Spinal cord (tissue), 10 donors: ENCODE results near the gene DLK2. TPM values are rescaled to one million over a fixed set of nuclear protein-coding genes. Genes with fewer than 3 reads are reported as not detected.
A peak's percentile ranks its signal among the peaks of the same experiment; 100 is the strongest.

Experiments
- DNase-seq, 6 donors: peaks; one replicate each; pipeline versions ENCODE4 v3.0.0 to v3.0.0-alpha.2; 2013 to 2015; ENCODE audit warnings: low spot score in 6 of 6, low read depth in 4 of 6
- H3K27ac ChIP-seq: one replicate; pipeline ENCODE4 v1.5.1; 2013; ENCODE audit warnings: low read depth, low read length, control low read depth
- H3K27me3 ChIP-seq: one replicate; pipeline ENCODE4 v1.6.1; 2013; ENCODE audit warnings: low read length; ENCODE audit not compliant: control insufficient read depth, insufficient read depth
- H3K36me3 ChIP-seq: one replicate; pipeline ENCODE4 v1.6.1; 2013; ENCODE audit warnings: low read length; ENCODE audit not compliant: control insufficient read depth, insufficient read depth
- H3K4me1 ChIP-seq: one replicate; pipeline ENCODE4 v1.6.1; 2013; ENCODE audit warnings: low read length; ENCODE audit not compliant: control insufficient read depth, insufficient read depth
- H3K4me3 ChIP-seq: one replicate; pipeline ENCODE4 v1.5.1; 2013; ENCODE audit warnings: low read depth, low read length, control low read depth
- H3K9me3 ChIP-seq: one replicate; pipeline ENCODE4 v1.6.1; 2013; ENCODE audit warnings: low read length; ENCODE audit not compliant: control insufficient read depth, insufficient read depth
- WGBS: methylation state at CpG from one replicate; pipeline ENCODE4 v1.1.5; 2013; ENCODE audit warnings: missing lambda C conversion rate; ENCODE audit not compliant: insufficient coverage; 5-methylcytosine and 5-hydroxymethylcytosine counted together
- polyA plus RNA-seq, 2 donors: library from polyadenylated mRNA; unstranded; fragments of 120-200 nt; gene quantifications; one replicate each; pipeline ENCODE4 v1.2.1, GENCODE V29; 2013; ENCODE audit not compliant: insufficient read length in 2 of 2
- total RNA-seq, 2 donors: library from RNA; depleted of rRNA in 1 of 2; stranded (reverse); fragments of 120-200 nt in 1 of 2; fragments of >200 nt in 1 of 2; gene quantifications; one replicate each; pipeline versions ENCODE4 v1.2.3 to v1.2.4, GENCODE V29; 2013 to 2014
- donor health status: healthy.

The DLK2 gene
- total and polyA plus RNA-seq, 4 donors: 3.5 to 14.5 (median 8.8) TPM

DNA sequence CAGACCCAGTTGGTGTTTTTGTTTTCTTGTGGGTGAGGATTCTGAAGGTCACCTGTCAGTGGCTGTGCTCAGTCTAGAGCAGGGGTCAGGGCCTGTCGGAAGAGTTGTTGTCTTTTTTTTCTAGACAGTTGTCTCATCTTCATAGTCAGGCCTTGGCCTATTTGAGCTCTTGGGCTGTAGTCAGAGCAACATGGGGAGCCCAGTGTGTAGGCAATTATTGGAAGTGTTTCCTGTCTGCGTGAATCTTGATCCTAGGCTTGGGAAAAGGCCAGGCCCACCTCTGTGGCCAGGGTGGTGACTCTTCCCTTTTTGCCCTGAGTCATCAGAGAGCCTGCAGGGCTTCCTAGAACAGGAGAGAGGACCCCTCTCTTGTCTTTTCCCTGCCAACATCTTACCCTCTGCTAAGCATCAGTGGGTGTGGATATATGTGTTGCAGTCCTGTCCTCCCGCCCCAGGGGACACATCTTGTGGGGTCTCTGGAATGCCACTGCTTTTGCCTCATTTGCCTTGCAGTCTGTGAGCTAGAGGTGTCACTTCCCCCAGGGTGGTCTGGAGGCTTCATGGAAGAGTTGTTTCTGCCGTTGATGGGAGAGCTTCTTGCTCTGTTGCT lies 33.4 kb upstream of the DLK2 start:
- Histone ChIP-seq H3K4me1 (peaks cover 18% of the 10 kb centered on the region), H3K4me3 (no peak overlapping the region), H3K9me3 (no peaks in the 10 kb centered on the region), H3K36me3 (peaks cover 9% of the 10 kb centered on the region), H3K27ac (no peak overlapping the region), H3K27me3 (no peaks in the 10 kb centered on the region)
- 59% methylated on average over 4 of the region's 4 CpGs for WGBS
- no peak for DNase-seq

DNA sequence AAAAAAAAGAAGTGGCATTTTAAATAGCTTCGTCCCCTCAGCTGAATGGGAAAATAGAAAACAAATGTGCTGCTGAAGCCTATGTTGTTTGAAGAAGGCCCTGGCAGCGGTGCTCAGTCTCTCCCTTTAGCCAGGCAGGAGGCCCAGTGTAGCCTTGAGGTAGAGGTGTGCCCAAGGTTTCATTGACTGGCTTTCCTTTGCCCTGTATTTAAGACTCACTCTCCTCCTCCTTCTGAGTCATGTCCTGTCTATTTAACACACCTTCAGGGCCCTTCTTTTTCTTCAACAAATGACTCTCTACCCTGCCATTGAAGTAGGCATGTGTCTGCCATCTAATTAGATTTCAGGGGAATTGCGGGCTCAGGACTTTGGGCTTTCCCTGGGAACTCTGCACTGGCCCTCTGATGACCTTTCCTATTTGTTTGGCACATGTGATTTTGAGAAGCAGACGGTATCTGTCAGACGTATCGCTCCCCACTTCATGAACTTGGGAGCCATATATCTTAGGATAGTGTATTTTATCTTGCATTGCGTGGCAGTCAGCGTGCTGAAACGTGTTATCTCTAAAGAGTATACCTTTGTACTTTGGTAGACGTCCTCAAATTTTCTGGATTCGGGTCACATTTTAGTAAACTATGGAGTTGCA lies 26.4 kb upstream of the DLK2 start:
- Histone ChIP-seq H3K4me1 (peaks cover 8% of the 10 kb centered on the region), H3K4me3 (no peak overlapping the region), H3K36me3 (no peaks in the 10 kb centered on the region), H3K27me3 (no peaks in the 10 kb centered on the region), H3K27ac (no peak overlapping the region), H3K9me3 (no peaks in the 10 kb centered on the region)
- WGBS: 96% methylated on average over 9 of the region's 11 CpGs
- DNase-seq: no peak

DNA sequence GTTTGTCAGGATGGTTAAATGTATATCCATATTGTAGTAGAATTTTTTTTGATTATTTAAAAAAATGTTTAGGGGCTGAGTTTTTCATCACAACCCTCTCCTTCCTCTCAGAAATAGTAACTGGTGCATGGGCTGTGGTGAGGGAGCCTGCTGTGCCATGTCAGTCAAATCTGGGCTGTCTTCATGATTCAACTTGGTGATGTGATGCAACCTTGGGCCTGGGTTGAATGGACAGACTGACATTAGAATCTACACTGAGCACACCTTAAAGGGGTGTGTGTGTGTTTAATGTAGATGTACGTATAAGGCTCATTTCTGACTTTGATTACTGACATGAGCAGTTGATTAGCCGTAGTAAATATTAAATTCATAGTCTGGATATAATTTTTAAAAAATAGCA lies 25.7 kb upstream of the DLK2 start:
- no peak overlapping the region for H3K27ac ChIP-seq
- no CpG with 5 or more reads among the region's 2 CpGs for WGBS
- no peak overlapping the region for H3K4me3 ChIP-seq

DNA sequence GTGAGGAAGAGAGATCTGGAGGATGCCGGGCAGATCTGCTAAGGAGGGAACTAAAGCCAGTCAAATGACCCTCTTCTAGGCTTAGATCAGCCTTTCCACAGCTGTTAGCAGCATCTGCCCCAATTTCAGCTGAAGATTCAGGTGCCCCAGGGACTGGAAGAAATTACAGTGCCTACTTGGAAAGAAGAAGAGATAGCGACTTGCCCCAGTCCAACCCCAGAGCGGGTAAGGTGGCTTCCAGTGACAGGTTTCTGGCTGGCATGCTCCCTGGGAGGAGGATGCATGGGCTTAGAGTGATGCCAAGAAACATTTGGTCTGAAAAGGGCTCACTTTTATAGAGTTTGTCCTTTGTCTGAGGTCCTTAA lies 22.6 kb upstream of the DLK2 start:
- H3K27ac ChIP-seq: peak overlapping the region; percentile 76
- H3K27me3 ChIP-seq: no peaks in the 10 kb centered on the region
- WGBS: 32% methylated on average over 2 of the region's 3 CpGs
- H3K9me3 ChIP-seq: no peaks in the 10 kb centered on the region
- peaks cover 8% of the 10 kb centered on the region for H3K4me1 ChIP-seq
- peak overlapping the region; percentile 71 for H3K4me3 ChIP-seq
- H3K36me3 ChIP-seq: no peaks in the 10 kb centered on the region
- no peak for DNase-seq

More for the DNA sequence above, 25.7 kb upstream of the DLK2 start:
- no peaks in the 10 kb centered on the region for H3K27me3 ChIP-seq
- no peaks in the 10 kb centered on the region for H3K9me3 ChIP-seq
- H3K36me3 ChIP-seq: no peaks in the 10 kb centered on the region
- no peak for DNase-seq
- H3K4me1 ChIP-seq: peaks cover 8% of the 10 kb centered on the region

GRCh38 chr6:43477235-43478007 lies 22.1 kb upstream of the DLK2 start, which contains the start of gene TJAP1:
Gene TJAP1 (plus strand): TSS chr6:43477570. CDS start chr6:43499002, 21,432 bp downstream.
- under 1% methylated on average over 30 of the region's 34 CpGs for WGBS
- no peaks in the 10 kb centered on the region for H3K27me3 ChIP-seq
- no peaks in the 10 kb centered on the region for H3K36me3 ChIP-seq
- peak within 1 kb of the TSS; percentile 76 for H3K27ac ChIP-seq
- H3K9me3 ChIP-seq: no peaks in the 10 kb centered on the region
- DNase-seq: peak in 5 of 6 donors; percentile 87 to 99 (median 92)
- H3K4me3 ChIP-seq: peak within 1 kb of the TSS; percentile 71
- peaks cover 8% of the 10 kb centered on the region for H3K4me1 ChIP-seq

GRCh38 chr6:43476746-43477145 lies 21.4 kb upstream of the DLK2 start:
- peak overlapping the region; percentile 67 for H3K27ac ChIP-seq
- H3K4me3 ChIP-seq: peak overlapping the region; percentile 71
- peaks cover 8% of the 10 kb centered on the region for H3K4me1 ChIP-seq
- no peaks in the 10 kb centered on the region for H3K27me3 ChIP-seq
- DNase-seq: no peak
- WGBS: 15% methylated on average over 1 of the region's 2 CpGs
- H3K9me3 ChIP-seq: no peaks in the 10 kb centered on the region
- H3K36me3 ChIP-seq: no peaks in the 10 kb centered on the region

GRCh38 chr6:43475516-43475915 lies 20.2 kb upstream of the DLK2 start:
- no peaks in the 10 kb centered on the region for H3K9me3 ChIP-seq
- no peak overlapping the region for H3K4me3 ChIP-seq
- H3K36me3 ChIP-seq: no peaks in the 10 kb centered on the region
- peaks cover 8% of the 10 kb centered on the region for H3K4me1 ChIP-seq
- no peaks in the 10 kb centered on the region for H3K27me3 ChIP-seq
- no peak for DNase-seq
- H3K27ac ChIP-seq: no peak overlapping the region
- 39% methylated on average over 6 of the region's 6 CpGs for WGBS

DNA sequence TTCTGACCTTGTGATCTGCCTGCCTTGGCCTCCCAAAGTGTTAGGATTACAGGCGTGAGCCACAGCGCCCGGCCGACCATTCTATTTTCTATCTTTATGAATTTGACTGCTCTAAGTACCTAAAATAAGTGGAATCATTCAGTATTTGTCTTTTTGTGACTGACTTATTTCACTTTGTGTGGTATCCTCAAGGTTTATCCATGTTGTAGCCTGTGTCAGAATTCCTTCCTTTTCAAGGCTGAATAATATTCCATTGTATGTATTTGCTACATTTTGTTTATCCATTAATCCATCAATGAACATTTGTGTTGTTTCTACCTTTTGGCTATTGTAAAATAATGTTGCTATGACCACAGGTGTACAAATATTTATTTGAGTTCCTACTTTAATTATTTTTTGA lies 17.2 kb upstream of the DLK2 start:
- DNase-seq: no peak
- H3K4me1 ChIP-seq: no peaks in the 10 kb centered on the region
- no peak overlapping the region for H3K27ac ChIP-seq
- H3K27me3 ChIP-seq: no peaks in the 10 kb centered on the region
- no CpG with 5 or more reads among the region's 4 CpGs for WGBS
- no peaks in the 10 kb centered on the region for H3K36me3 ChIP-seq
- H3K4me3 ChIP-seq: no peak overlapping the region
- no peaks in the 10 kb centered on the region for H3K9me3 ChIP-seq

DNA sequence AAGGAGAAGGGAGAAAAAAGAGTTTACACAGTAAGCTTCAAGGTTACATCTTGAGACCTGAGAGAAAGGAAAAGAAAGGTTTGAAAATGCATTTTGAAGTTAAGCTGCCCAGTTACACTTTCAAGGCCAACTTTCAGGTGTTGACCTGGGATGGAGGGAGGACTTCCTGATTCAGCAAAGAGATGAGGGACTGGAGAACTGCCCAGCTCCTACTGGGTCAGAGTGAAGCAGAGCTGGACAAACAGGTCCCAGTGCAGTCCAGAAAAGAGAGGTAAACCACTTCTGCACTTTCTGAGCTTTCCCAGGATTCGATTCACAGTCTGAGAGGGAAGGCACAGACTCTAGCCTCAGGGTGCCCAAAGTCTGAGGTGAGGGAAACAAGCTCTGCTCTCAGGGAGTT lies 16.1 kb upstream of the DLK2 start:
- Histone ChIP-seq H3K36me3 (no peaks in the 10 kb centered on the region), H3K27me3 (no peaks in the 10 kb centered on the region), H3K4me3 (no peak overlapping the region), H3K27ac (no peak overlapping the region), H3K9me3 (no peaks in the 10 kb centered on the region), H3K4me1 (no peaks in the 10 kb centered on the region)
- DNase-seq: no peak
- 88% methylated on average over 1 of the region's 1 CpG for WGBS
